Ectodermal cell (in vitro differentiated cells): ENCODE results near the gene ARF1.
A peak's percentile ranks its signal among the peaks of the same experiment; 100 is the strongest.

ENCODE experiments used
- H3K27ac ChIP-seq: 2 replicates; pipeline ENCODE4 v1.7.0; 2013; ENCODE audit warnings: mild to moderate bottlenecking, low read depth, low read length; ENCODE audit not compliant: insufficient read depth, poor library complexity, severe bottlenecking
- H3K27me3 ChIP-seq: 2 replicates; pipeline ENCODE4 v1.7.0; 2013; ENCODE audit warnings: mild to moderate bottlenecking, low read length; ENCODE audit not compliant: insufficient read depth, control insufficient read depth, poor library complexity, severe bottlenecking
- H3K36me3 ChIP-seq: one replicate; pipeline ENCODE4 v1.7.0; 2013; ENCODE audit warnings: low read length; ENCODE audit not compliant: control insufficient read depth, insufficient read depth
- H3K4me1 ChIP-seq: one replicate; pipeline ENCODE4 v1.7.0; 2013; ENCODE audit warnings: low read length; ENCODE audit not compliant: control insufficient read depth, insufficient read depth
- H3K4me3 ChIP-seq: 2 replicates; pipeline ENCODE4 v1.7.0; 2013; ENCODE audit warnings: low read depth, low read length, control low read depth; ENCODE audit not compliant: insufficient read depth
- H3K9me3 ChIP-seq: 2 replicates; pipeline ENCODE4 v1.7.0; 2013; ENCODE audit warnings: mild to moderate bottlenecking, low read length, moderate library complexity; ENCODE audit not compliant: control insufficient read depth
- WGBS, 2 experiments: methylation state at CpG; one replicate each; pipeline ENCODE4 v1.1.7; 2013; ENCODE audit warnings: missing lambda C conversion rate in 2 of 2; 5-methylcytosine and 5-hydroxymethylcytosine counted together

Gene ARF1

GRCh38 chr1:228125185-228125584, 42.7 kb downstream of the ARF1 start:
- no peaks in the 10 kb centered on the region for H3K4me1 ChIP-seq
- 84 to 88% methylated on average over 5 of the region's 5 CpGs for WGBS, 2 experiments
- H3K27me3 ChIP-seq = peaks cover 29% of the 10 kb centered on the region
- H3K36me3 ChIP-seq = no peaks in the 10 kb centered on the region
- H3K27ac ChIP-seq = no peak overlapping the region
- H3K9me3 ChIP-seq = no peaks in the 10 kb centered on the region
- no peak overlapping the region for H3K4me3 ChIP-seq

DNA sequence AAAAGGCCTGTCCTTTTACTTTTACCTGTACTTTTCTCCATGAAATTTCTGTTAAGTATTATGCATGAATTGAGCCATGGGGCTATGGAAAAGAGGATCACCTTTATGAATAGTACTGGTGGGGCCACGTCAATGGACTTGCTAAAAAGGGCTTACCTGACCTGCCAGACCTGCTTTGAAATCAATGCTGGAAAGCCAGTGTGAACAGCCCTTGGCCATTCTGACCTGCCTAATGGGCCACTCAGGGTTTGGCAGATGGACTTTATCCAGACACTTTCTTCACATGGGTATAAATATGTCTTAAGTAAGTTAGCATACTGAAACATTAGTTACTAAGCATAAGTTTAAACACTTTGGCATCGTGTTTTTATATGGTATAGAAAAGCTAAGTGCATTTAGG, 49.3 kb downstream of the ARF1 start:
- peaks cover 71% of the 10 kb centered on the region for H3K27me3 ChIP-seq
- no peak overlapping the region for H3K27ac ChIP-seq
- H3K36me3 ChIP-seq = no peaks in the 10 kb centered on the region
- no peaks in the 10 kb centered on the region for H3K4me1 ChIP-seq
- WGBS, 2 experiments = 78 to 85% methylated on average over 2 of the region's 2 CpGs
- H3K9me3 ChIP-seq = no peaks in the 10 kb centered on the region
- no peak overlapping the region for H3K4me3 ChIP-seq

GRCh38 chr1:228134591-228134990, 52.1 kb downstream of the ARF1 start:
- Histone ChIP-seq H3K9me3 (no peaks in the 10 kb centered on the region), H3K4me1 (no peaks in the 10 kb centered on the region), H3K36me3 (no peaks in the 10 kb centered on the region), H3K4me3 (no peak overlapping the region), H3K27me3 (peaks cover 81% of the 10 kb centered on the region), H3K27ac (no peak overlapping the region)
- WGBS, 2 experiments = 87% methylated on average over 12 of the region's 12 CpGs

DNA sequence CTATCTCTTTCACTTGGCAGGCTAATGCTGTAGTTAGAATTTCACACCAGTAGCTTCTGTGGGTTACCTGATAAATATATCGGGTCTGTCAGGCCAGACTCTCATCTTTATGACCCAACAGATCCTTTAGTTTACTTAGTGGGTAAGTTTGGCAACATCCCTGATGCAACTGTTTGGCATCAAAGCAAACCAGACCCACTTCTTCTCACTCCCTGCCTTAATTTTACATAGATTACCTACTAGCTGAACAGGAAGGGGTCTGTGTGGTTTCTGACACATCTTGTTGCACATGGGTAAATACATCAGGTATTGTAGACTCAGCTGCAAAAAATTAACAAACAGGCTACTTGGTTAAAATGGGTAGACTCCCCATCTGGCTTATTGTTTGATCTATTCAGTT, 54.4 kb downstream of the ARF1 start:
- WGBS, 2 experiments = 59 to 75% methylated on average over 1 of the region's 1 CpG
- H3K4me1 ChIP-seq = peaks cover 7% of the 10 kb centered on the region
- H3K27me3 ChIP-seq = peaks cover 59% of the 10 kb centered on the region

DNA sequence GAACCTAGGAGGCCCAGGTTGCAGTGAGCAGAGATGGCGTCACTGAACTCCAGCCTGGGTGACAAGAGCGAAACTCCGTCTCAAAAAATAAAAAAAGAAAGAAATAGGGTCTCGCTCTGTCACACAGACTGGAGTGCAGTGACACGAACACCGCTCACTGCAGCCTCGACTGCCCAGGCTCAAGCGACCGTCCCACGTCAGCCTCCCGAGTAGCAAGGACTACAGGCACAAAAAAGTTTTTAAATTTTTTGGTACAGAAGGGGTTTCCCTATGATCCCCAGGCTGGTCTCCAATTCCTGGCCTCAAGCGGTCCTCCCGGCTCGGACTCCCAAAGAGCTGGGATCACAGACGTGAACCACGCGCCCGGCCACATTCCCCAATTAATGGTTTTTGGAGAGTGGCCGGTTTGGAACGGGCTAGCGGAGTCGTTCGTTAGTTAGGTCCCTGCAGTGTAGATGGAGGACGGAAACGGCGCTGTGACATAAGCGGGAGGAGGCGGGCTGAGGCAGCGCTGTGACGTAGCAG, 57.0 kb downstream of the ARF1 start:
- Histone ChIP-seq H3K9me3 (no peaks in the 10 kb centered on the region), H3K27ac (peak overlapping the region; percentile 60), H3K36me3 (no peaks in the 10 kb centered on the region), H3K4me1 (peaks cover 7% of the 10 kb centered on the region), H3K27me3 (peaks cover 44% of the 10 kb centered on the region), H3K4me3 (peak overlapping the region; percentile 96)
- WGBS, 2 experiments = 26 to 27% methylated on average over 30 of the region's 30 CpGs

More for the DNA sequence above, 54.4 kb downstream of the ARF1 start:
- Histone ChIP-seq H3K27ac (no peak overlapping the region), H3K4me3 (no peak overlapping the region), H3K9me3 (no peaks in the 10 kb centered on the region), H3K36me3 (no peaks in the 10 kb centered on the region)

DNA sequence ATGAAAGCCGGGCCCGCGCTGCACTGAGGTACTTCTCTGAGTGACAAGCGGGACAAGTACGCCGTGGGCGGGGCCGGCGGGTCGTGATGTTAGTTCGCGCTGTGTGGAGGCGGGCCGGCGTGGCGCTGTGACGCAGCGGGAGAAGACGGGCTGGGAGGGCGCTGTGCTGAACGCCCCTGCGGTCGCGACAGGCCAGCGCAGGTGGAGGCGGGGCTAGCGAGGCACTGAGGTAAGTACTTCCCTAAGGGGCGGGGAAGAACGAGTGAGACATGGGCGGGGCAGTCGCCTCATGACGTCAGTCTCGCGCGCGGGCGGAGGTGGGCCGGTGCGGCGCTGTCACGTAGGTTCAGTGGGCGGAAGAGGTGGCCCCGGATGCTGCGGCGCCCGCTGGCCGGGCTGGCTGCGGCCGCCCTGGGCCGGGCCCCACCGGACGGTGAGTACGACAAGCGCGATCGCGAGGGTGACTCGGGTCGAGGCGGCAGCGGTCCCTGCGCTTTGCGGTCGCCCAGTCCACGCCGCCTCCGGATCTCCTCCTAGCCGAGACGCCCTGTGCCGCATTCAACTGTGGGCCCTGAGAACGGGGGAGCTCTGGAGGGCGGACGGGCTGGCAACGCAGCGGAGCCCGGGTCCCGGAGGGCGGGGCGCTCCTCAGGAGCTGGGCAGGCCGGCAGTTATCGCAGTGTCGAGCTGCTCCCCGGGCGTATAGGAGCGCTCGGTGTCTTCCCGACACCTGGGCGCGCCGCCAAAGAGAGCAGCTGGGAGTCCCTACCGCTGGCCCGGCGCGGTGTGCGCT, 57.6 kb downstream of the ARF1 start, which contains the start of gene GUK1:
Gene GUK1, plus strand, starts transcription at position 349 of the 793 bp plus-strand sequence. Its CDS starts 24 bp downstream, at position 373.
- peaks cover 37% of the 10 kb centered on the region for H3K27me3 ChIP-seq
- H3K4me3 ChIP-seq = peak within 1 kb of the TSS; percentile 96
- H3K9me3 ChIP-seq = no peaks in the 10 kb centered on the region
- peak within 1 kb of the TSS; percentile 95 for H3K27ac ChIP-seq
- H3K36me3 ChIP-seq = no peaks in the 10 kb centered on the region
- 0% methylated on average over 95 of the region's 95 CpGs for WGBS, 2 experiments
- H3K4me1 ChIP-seq = peaks cover 7% of the 10 kb centered on the region

DNA sequence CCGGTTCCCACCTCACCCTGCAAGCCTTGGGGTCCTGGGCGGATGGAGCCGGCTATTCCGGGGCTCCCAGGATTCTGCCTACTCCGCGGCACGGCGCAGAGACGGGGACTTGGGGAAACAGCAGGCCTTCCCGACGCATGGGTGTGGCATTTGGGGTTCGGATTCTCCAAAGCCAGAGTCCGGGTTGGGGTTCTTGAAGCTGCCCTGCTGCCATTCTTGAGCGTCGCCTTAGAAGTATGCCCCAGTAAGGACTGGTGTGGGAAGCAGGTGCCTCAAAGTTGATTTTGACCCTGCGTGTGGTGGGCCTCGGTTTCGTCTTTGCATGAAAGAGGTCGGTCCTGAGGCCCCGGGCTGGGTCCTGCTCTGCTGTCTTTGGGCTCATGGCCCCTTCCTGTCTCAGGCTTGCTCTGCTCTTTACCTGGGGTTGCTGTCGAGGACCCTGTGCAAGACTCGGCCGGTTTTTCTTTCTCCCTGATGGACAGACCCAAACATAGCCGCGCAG, 58.3 kb downstream of the ARF1 start:
- Histone ChIP-seq H3K4me3 (peak overlapping the region; percentile 96), H3K9me3 (no peaks in the 10 kb centered on the region), H3K4me1 (peaks cover 7% of the 10 kb centered on the region), H3K27ac (peak overlapping the region; percentile 95), H3K36me3 (no peaks in the 10 kb centered on the region), H3K27me3 (peaks cover 31% of the 10 kb centered on the region)
- 21 to 23% methylated on average over 25 of the region's 25 CpGs for WGBS, 2 experiments

- 86% methylated on average over 27 of the region's 27 CpGs for WGBS, 2 experiments
- H3K27me3 ChIP-seq = peaks cover 24% of the 10 kb centered on the region
- no peak overlapping the region for H3K27ac ChIP-seq
- H3K36me3 ChIP-seq = no peaks in the 10 kb centered on the region
- peaks cover 7% of the 10 kb centered on the region for H3K4me1 ChIP-seq
- H3K4me3 ChIP-seq = peak overlapping the region; percentile 96
- H3K9me3 ChIP-seq = no peaks in the 10 kb centered on the region
These were observed 58.9 kb downstream of the ARF1 start for GRCh38 chr1:228141226-228142044.

- no peaks in the 10 kb centered on the region for H3K9me3 ChIP-seq
- no peak overlapping the region for H3K27ac ChIP-seq
- peaks cover 7% of the 10 kb centered on the region for H3K4me1 ChIP-seq
- peaks cover 16% of the 10 kb centered on the region for H3K27me3 ChIP-seq
- no peak overlapping the region for H3K4me3 ChIP-seq
- 95 to 98% methylated on average over 16 of the region's 16 CpGs for WGBS, 2 experiments
- no peaks in the 10 kb centered on the region for H3K36me3 ChIP-seq
These were observed 59.7 kb downstream of the ARF1 start for GRCh38 chr1:228142155-228142691.
